Measurements from ENCODE around the gene PTOV1. TPM values are rescaled to one million over a fixed set of nuclear protein-coding genes. Genes with fewer than 3 reads are reported as not detected.

PTOV1 gene
- total RNA-seq, 1 experiment from 2014 or later: 296 TPM

DNA sequence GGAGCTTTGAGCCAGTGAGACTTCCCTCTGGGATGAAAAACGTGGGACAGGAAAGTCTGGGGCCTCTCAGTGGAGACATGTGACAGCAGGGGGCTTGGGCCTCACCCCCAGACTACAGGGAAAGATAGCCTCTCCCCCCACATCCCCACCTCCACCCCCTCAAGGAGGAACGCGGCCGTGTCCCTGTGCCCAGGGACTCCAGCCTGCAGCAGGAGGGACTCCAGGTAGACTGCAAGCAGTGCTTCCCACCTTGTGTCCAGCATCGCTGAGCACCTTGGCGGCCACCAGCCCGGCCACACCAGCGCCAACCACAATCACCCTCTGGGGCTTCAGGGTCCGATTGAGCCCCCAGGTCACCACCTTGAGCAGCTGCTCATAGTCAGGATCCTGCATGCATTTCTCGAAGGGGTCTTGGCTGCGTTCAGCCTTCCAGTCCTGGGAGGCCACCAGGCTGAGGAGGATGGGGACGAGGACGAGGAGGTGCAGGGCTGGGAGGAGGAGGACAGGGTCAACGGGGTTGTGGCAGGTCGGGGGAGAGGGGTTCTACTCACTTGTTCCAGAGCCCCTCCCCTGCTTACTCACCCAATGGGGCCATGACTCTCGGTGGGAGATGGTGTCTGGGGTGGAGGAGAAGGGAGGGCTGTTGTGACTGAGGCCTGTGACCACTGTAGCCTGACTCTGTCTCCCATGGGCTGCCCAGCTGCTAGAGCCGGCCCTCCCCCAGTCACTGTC is 44.8 kb downstream of the PTOV1 start:
- H3K9me3 Mint-ChIP-seq: no peaks in the 10 kb centered on the region
- ChIA-PET POLR2A (interaction anchor here (1.6 kb wide), 1 partner anchor 19 kb away, joined by 4 read pairs; the partner anchor contains the start of genes AKT1S1 and TBC1D17), CTCF (interaction anchor here (1.5 kb wide), 1 partner anchor 88 kb away, joined by 4 read pairs; no protein-coding TSS in a partner anchor)
- DNase-seq (ENCODE audit: low spot score) (no peak), ATAC-seq (no peak)
- H3K27ac Mint-ChIP-seq: no peak overlapping the region
- H3K4me3 Mint-ChIP-seq: no peak overlapping the region
- no peak for TF ChIP-seq GTF2I (CRISPR knock-in tag; conservative IDR thresholded peaks at IDR 0.05)
- TF ChIP-seq, protein P1, sequence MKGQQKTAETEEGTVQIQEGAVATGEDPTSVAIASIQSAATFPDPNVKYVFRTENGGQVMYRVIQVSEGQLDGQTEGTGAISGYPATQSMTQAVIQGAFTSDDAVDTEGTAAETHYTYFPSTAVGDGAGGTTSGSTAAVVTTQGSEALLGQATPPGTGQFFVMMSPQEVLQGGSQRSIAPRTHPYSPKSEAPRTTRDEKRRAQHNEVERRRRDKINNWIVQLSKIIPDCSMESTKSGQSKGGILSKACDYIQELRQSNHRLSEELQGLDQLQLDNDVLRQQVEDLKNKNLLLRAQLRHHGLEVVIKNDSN (CRISPR knock-in tag; IDR thresholded peaks at IDR 0.05): no peak
- TF ChIP-seq, protein P2, sequence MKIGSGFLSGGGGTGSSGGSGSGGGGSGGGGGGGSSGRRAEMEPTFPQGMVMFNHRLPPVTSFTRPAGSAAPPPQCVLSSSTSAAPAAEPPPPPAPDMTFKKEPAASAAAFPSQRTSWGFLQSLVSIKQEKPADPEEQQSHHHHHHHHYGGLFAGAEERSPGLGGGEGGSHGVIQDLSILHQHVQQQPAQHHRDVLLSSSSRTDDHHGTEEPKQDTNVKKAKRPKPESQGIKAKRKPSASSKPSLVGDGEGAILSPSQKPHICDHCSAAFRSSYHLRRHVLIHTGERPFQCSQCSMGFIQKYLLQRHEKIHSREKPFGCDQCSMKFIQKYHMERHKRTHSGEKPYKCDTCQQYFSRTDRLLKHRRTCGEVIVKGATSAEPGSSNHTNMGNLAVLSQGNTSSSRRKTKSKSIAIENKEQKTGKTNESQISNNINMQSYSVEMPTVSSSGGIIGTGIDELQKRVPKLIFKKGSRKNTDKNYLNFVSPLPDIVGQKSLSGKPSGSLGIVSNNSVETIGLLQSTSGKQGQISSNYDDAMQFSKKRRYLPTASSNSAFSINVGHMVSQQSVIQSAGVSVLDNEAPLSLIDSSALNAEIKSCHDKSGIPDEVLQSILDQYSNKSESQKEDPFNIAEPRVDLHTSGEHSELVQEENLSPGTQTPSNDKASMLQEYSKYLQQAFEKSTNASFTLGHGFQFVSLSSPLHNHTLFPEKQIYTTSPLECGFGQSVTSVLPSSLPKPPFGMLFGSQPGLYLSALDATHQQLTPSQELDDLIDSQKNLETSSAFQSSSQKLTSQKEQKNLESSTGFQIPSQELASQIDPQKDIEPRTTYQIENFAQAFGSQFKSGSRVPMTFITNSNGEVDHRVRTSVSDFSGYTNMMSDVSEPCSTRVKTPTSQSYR (CRISPR knock-in tag; IDR thresholded peaks at IDR 0.05): no peak
- no peak for TF ChIP-seq EMX1 (CRISPR knock-in tag; IDR thresholded peaks at IDR 0.05)
- no peak for TF ChIP-seq SOX15 (CRISPR knock-in tag; IDR thresholded peaks at IDR 0.05)
- H3K27me3 Mint-ChIP-seq (ENCODE audit: low read depth): peaks cover 35% of the 10 kb centered on the region
- peaks cover 15% of the 10 kb centered on the region for H3K4me1 Mint-ChIP-seq
- H3K36me3 Mint-ChIP-seq: no peaks in the 10 kb centered on the region

DNA sequence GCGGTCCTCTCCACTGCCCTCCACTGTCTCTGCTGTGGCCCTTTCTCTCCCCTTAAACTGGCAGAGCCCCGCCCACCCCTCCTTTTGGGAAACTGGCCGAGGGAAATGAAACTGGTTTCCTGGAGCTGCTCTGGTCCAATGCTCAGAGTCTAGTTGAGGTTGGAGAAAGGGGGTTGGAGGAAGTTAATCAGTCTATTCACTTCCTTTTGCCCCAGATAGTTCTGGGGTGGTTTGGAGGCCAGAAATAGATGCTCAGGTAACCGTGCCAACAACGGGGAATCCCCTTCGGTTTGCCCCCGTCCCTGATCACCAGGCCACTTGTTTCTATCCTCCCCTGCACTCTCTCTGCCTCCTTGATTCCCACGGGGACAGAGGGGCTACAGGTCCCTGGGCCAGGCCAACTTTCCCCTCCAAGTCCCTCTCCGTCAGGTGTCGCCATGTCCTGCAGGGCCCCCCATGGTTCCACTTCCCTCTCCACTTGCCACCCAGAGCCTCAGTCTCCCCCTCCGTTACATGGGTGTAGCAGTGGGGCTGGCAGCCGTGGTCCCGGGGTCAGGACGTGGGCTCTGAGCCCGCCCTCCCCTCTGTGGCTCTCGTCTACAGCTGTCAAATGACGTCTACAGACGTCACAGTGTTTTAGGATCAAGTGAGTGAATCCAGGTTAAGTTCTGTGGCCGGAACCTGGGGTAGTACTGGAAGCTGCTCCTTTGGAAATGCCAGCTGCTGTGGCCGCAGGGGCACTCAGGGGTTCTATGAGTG is 46.1 kb downstream of the PTOV1 start, which contains the start of gene IL4I1:
TSS of gene IL4I1 (minus strand) at position 25 of the 759 bp plus-strand sequence. CDS start 727 bp downstream, outside the sequence.
- peaks cover 23% of the 10 kb centered on the region for H3K27me3 Mint-ChIP-seq (ENCODE audit: low read depth)
- H3K4me1 Mint-ChIP-seq: peaks cover 4% of the 10 kb centered on the region
- peak; percentile 27; the same call in 1 of the 2 replicates for ATAC-seq
- ChIA-PET POLR2A (no interaction called here), CTCF (no interaction called here)
- H3K27ac Mint-ChIP-seq: no peak within 1 kb of the TSS
- no peak for TF ChIP-seq NFYB (CRISPR knock-in tag; conservative IDR thresholded peaks at IDR 0.05; ENCODE audit: low read depth)
- TF ChIP-seq, protein P3, sequence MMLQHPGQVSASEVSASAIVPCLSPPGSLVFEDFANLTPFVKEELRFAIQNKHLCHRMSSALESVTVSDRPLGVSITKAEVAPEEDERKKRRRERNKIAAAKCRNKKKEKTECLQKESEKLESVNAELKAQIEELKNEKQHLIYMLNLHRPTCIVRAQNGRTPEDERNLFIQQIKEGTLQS (CRISPR knock-in tag; conservative IDR thresholded peaks at IDR 0.05): no peak
- no peak for TF ChIP-seq RELA (CRISPR knock-in tag; IDR thresholded peaks at IDR 0.05; ENCODE audit: borderline replicate concordance)
- TF ChIP-seq, protein P4, sequence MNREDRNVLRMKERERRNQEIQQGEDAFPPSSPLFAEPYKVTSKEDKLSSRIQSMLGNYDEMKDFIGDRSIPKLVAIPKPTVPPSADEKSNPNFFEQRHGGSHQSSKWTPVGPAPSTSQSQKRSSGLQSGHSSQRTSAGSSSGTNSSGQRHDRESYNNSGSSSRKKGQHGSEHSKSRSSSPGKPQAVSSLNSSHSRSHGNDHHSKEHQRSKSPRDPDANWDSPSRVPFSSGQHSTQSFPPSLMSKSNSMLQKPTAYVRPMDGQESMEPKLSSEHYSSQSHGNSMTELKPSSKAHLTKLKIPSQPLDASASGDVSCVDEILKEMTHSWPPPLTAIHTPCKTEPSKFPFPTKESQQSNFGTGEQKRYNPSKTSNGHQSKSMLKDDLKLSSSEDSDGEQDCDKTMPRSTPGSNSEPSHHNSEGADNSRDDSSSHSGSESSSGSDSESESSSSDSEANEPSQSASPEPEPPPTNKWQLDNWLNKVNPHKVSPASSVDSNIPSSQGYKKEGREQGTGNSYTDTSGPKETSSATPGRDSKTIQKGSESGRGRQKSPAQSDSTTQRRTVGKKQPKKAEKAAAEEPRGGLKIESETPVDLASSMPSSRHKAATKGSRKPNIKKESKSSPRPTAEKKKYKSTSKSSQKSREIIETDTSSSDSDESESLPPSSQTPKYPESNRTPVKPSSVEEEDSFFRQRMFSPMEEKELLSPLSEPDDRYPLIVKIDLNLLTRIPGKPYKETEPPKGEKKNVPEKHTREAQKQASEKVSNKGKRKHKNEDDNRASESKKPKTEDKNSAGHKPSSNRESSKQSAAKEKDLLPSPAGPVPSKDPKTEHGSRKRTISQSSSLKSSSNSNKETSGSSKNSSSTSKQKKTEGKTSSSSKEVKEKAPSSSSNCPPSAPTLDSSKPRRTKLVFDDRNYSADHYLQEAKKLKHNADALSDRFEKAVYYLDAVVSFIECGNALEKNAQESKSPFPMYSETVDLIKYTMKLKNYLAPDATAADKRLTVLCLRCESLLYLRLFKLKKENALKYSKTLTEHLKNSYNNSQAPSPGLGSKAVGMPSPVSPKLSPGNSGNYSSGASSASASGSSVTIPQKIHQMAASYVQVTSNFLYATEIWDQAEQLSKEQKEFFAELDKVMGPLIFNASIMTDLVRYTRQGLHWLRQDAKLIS (CRISPR knock-in tag; IDR thresholded peaks at IDR 0.05; ENCODE audit: borderline replicate concordance): no peak
- no peak for TF ChIP-seq MXD4 (CRISPR knock-in tag; IDR thresholded peaks at IDR 0.05; ENCODE audit: borderline replicate concordance)
- no peak for TF ChIP-seq NFE2L1 (CRISPR knock-in tag; IDR thresholded peaks at IDR 0.05)
- no peaks in the 10 kb centered on the region for H3K9me3 Mint-ChIP-seq
- no peak for DNase-seq (ENCODE audit: low spot score)
- H3K4me3 Mint-ChIP-seq: no peak within 1 kb of the TSS
- H3K36me3 Mint-ChIP-seq: no peaks in the 10 kb centered on the region

DNA sequence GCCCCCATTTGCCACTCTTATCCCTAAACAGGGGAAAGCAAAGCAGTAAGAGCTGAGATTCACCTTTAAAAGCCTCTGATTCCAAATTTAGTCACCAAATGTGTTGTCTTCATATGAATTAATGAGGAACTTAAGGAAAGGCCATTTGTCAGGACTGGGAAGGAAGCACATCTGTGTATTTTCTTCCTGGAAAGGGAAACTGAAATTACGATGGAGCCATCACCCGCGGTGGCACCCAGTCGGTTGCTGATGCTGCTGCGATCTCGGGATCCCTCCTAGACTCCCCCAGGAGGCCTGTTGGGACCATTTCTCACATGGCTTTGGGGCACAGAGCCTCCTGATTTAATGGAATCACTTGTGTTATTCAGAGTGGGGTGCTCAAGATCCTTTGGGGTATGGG is 53.2 kb downstream of the PTOV1 start:
- POLR2A ChIA-PET: no interaction called here
- no peak for DNase-seq (ENCODE audit: low spot score)
- ATAC-seq: no peak
- Mint-ChIP-seq H3K27me3 (ENCODE audit: low read depth) (no peaks in the 10 kb centered on the region), H3K4me1 (peaks cover 20% of the 10 kb centered on the region), H3K9me3 (no peaks in the 10 kb centered on the region), H3K27ac (no peak overlapping the region), H3K4me3 (no peak overlapping the region), H3K36me3 (peaks cover 29% of the 10 kb centered on the region)
- CTCF ChIA-PET: no interaction called here
- TF ChIP-seq CREB1 (CRISPR knock-in tag; IDR thresholded peaks at IDR 0.05) (no peak), FOXJ3 (CRISPR knock-in tag; IDR thresholded peaks at IDR 0.05; ENCODE audit: borderline replicate concordance) (no peak), SOX15 (CRISPR knock-in tag; IDR thresholded peaks at IDR 0.05) (no peak)
- TF ChIP-seq, protein P5, sequence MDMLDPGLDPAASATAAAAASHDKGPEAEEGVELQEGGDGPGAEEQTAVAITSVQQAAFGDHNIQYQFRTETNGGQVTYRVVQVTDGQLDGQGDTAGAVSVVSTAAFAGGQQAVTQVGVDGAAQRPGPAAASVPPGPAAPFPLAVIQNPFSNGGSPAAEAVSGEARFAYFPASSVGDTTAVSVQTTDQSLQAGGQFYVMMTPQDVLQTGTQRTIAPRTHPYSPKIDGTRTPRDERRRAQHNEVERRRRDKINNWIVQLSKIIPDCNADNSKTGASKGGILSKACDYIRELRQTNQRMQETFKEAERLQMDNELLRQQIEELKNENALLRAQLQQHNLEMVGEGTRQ (CRISPR knock-in tag; IDR thresholded peaks at IDR 0.05): no peak
- TF ChIP-seq, protein P6, sequence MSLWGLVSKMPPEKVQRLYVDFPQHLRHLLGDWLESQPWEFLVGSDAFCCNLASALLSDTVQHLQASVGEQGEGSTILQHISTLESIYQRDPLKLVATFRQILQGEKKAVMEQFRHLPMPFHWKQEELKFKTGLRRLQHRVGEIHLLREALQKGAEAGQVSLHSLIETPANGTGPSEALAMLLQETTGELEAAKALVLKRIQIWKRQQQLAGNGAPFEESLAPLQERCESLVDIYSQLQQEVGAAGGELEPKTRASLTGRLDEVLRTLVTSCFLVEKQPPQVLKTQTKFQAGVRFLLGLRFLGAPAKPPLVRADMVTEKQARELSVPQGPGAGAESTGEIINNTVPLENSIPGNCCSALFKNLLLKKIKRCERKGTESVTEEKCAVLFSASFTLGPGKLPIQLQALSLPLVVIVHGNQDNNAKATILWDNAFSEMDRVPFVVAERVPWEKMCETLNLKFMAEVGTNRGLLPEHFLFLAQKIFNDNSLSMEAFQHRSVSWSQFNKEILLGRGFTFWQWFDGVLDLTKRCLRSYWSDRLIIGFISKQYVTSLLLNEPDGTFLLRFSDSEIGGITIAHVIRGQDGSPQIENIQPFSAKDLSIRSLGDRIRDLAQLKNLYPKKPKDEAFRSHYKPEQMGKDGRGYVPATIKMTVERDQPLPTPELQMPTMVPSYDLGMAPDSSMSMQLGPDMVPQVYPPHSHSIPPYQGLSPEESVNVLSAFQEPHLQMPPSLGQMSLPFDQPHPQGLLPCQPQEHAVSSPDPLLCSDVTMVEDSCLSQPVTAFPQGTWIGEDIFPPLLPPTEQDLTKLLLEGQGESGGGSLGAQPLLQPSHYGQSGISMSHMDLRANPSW (CRISPR knock-in tag; conservative IDR thresholded peaks at IDR 0.05; ENCODE audit: low read depth): no peak
- TF ChIP-seq, protein P7, sequence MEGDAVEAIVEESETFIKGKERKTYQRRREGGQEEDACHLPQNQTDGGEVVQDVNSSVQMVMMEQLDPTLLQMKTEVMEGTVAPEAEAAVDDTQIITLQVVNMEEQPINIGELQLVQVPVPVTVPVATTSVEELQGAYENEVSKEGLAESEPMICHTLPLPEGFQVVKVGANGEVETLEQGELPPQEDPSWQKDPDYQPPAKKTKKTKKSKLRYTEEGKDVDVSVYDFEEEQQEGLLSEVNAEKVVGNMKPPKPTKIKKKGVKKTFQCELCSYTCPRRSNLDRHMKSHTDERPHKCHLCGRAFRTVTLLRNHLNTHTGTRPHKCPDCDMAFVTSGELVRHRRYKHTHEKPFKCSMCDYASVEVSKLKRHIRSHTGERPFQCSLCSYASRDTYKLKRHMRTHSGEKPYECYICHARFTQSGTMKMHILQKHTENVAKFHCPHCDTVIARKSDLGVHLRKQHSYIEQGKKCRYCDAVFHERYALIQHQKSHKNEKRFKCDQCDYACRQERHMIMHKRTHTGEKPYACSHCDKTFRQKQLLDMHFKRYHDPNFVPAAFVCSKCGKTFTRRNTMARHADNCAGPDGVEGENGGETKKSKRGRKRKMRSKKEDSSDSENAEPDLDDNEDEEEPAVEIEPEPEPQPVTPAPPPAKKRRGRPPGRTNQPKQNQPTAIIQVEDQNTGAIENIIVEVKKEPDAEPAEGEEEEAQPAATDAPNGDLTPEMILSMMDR (IDR thresholded peaks at IDR 0.05): no peak

Data from WTC11 (cell line).